Natural killer cell (primary cell): ENCODE results near the gene ACR. TPM values are rescaled to one million over a fixed set of nuclear protein-coding genes. Genes with fewer than 3 reads are reported as not detected.

Source experiments
- ATAC-seq, 3 donors: fragments of 150-1000 bp in 2 of 3; fragments of 200-7000 bp in 1 of 3; cut with Tn5 transposase; 1 replicate in 1 of 3; 2 replicates in 2 of 3; pipeline ENCODE4 v1.10.0; 2021; ENCODE audit warnings: mild to moderate bottlenecking in 2 of 3, moderate library complexity in 2 of 3
- DNase-seq, 2 donors: peaks; one replicate each; pipeline versions ENCODE4 v3.0.0 to v3.0.0-alpha.2; 2013 to 2021; ENCODE audit warnings: mixed read lengths in 1 of 2
- H3K27ac ChIP-seq: one replicate; pipeline ENCODE4 v1.5.1; 2013; ENCODE audit warnings: mild to moderate bottlenecking, low read length
- H3K27me3 ChIP-seq: one replicate; pipeline ENCODE4 v1.6.1; 2013; ENCODE audit warnings: low read length; ENCODE audit not compliant: control insufficient read depth, insufficient read depth
- H3K36me3 ChIP-seq: one replicate; pipeline ENCODE4 v1.6.1; 2013; ENCODE audit warnings: low read length; ENCODE audit not compliant: control insufficient read depth, insufficient read depth
- H3K4me1 ChIP-seq: one replicate; pipeline ENCODE4 v1.6.1; 2013; ENCODE audit warnings: low read length; ENCODE audit not compliant: control insufficient read depth, insufficient read depth
- H3K4me3 ChIP-seq: one replicate; pipeline ENCODE4 v1.5.1; 2013; ENCODE audit warnings: low read length
- H3K9me3 ChIP-seq: one replicate; pipeline ENCODE4 v1.6.1; 2013; ENCODE audit warnings: low read length; ENCODE audit not compliant: control insufficient read depth, insufficient read depth
- H3K27ac Mint-ChIP-seq, 2 donors: one replicate each; pipeline ENCODE4 v1.8.0; 2022; ENCODE audit warnings: mild to moderate bottlenecking in 2 of 2, mixed read lengths in 2 of 2, moderate library complexity in 1 of 2
- H3K27me3 Mint-ChIP-seq, 2 donors: one replicate each; pipeline ENCODE4 v1.8.0; 2022; ENCODE audit warnings: low read depth in 2 of 2, mixed read lengths in 2 of 2
- H3K36me3 Mint-ChIP-seq: one replicate; pipeline ENCODE4 v1.8.0; 2022; ENCODE audit warnings: mixed read lengths
- H3K4me1 Mint-ChIP-seq, 2 donors: one replicate each; pipeline ENCODE4 v1.8.0; 2022; ENCODE audit warnings: mixed read lengths in 2 of 2
- H3K4me3 Mint-ChIP-seq: one replicate; pipeline ENCODE4 v1.8.0; 2022; ENCODE audit warnings: mild to moderate bottlenecking, moderate library complexity, mixed read lengths
- H3K9me3 Mint-ChIP-seq, 2 donors: one replicate each; pipeline ENCODE4 v1.8.0; 2022; ENCODE audit warnings: mixed read lengths in 2 of 2
- WGBS: methylation state at CpG from one replicate; pipeline ENCODE4 v1.1.7; 2013; ENCODE audit warnings: missing lambda C conversion rate; ENCODE audit not compliant: insufficient coverage; 5-methylcytosine and 5-hydroxymethylcytosine counted together
- intact Hi-C: fragments of 100-400 bp; cut with micrococcal nuclease; formaldehyde crosslinking; loops from one replicate; pipeline ENCODE4 v1.14.2; 2022
- total RNA-seq, 4 donors: library from RNA; stranded (reverse); fragments of 120-200 nt in 1 of 4; gene quantifications; one replicate each; pipeline versions ENCODE4 v1.2.3 to v1.2.4, GENCODE V29; 2013 to 2022
- TF ChIP-seq, protein P1 (sequence below): fragments of 200-600 bp; IDR thresholded peaks from one replicate; pipeline ENCODE4 v1.8.0; 2022; ENCODE audit warnings: antibody characterized with exemption

Gene ACR
- total RNA-seq, 3 donors from 2014 or later (not counting 1 experiment from before 2014, with no cell fraction given), result not detected

DNA sequence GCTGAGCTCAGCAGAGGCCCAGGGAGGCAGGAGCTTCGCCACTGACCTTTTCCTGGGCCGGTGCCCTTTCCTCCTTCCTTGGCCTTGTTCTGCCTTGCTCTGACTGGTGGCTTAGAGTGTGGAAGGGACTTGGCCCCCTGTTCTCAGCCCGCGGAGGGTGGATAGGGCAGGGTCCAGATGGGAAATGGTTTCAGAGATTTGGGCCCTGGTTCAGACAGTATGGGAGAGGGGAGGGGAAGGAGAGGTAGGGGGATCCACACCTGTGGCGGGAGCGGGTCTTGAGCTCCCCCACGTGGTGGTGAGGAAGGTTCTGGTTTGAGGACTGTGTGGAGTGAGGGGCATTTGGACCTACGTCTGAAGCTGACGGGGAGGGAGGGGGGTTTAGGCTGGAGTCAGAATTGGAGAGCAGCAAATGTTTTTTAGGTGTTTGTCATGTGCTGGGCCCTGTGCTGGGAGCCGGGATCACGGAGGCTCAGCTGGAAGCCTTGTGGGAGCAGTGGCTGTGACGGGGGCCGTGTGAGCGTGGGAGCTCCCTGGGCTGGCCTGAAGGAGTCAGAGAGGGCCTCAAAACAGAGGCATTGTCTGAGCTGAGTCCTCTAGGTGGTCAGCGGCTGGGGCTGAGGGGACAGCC is 38.1 kb upstream of the ACR start:
- no peaks in the 10 kb centered on the region for H3K36me3 Mint-ChIP-seq
- no peaks in the 10 kb centered on the region for H3K36me3 ChIP-seq
- intact Hi-C loops, result no loop called here

DNA sequence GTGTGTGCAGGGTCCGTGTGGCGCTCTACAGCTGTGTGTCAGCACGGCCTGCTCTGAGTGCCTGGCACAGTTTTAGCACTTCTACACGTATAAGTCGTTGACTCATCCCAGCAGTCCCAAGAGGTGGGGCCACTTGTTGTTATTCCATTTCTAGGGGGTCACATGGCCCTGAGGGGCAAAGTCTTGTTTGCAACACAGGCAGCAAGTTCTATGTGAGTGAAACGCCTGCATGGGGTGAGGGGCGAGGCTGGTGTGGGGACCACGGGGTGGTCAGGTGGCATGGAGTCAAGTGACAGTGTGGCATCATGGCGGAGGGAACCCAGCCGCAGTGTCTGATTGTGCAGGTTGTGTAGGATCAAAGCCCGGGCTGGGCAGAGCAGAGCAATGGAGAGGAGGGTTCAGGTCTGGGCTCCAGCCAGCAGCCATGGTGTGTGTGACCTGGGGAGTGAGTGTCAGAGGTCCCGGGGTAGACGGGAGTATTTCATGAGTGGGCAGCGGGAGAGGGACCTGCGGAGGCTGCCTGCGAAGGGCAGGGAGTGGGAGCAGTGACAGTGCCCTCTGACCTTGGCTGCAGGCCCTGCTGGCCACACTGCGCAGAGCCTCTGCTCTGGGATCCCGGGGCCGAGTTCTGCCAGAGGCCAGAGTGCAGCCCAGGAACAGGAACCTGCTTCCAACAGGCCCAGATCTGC is 37.5 kb upstream of the ACR start:
- WGBS, result 85% methylated on average over 19 of the region's 19 CpGs
- Histone ChIP-seq H3K27ac (no peak overlapping the region), H3K4me1 (no peaks in the 10 kb centered on the region), H3K4me3 (no peak overlapping the region), H3K9me3 (no peaks in the 10 kb centered on the region), H3K27me3 (no peaks in the 10 kb centered on the region), H3K36me3 (no peaks in the 10 kb centered on the region)
- DNase-seq, result no peak
- Mint-ChIP-seq H3K27ac (no peak overlapping the region), H3K27me3 (no peaks in the 10 kb centered on the region), H3K36me3 (no peaks in the 10 kb centered on the region), H3K4me3 (no peak overlapping the region), H3K9me3 (no peaks in the 10 kb centered on the region), H3K4me1 (peaks cover 0 to 12% of the 10 kb centered on the region in 2 donors)
- intact Hi-C loops, result no loop called here
- TF ChIP-seq, protein P1, sequence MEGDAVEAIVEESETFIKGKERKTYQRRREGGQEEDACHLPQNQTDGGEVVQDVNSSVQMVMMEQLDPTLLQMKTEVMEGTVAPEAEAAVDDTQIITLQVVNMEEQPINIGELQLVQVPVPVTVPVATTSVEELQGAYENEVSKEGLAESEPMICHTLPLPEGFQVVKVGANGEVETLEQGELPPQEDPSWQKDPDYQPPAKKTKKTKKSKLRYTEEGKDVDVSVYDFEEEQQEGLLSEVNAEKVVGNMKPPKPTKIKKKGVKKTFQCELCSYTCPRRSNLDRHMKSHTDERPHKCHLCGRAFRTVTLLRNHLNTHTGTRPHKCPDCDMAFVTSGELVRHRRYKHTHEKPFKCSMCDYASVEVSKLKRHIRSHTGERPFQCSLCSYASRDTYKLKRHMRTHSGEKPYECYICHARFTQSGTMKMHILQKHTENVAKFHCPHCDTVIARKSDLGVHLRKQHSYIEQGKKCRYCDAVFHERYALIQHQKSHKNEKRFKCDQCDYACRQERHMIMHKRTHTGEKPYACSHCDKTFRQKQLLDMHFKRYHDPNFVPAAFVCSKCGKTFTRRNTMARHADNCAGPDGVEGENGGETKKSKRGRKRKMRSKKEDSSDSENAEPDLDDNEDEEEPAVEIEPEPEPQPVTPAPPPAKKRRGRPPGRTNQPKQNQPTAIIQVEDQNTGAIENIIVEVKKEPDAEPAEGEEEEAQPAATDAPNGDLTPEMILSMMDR, result no peak
- ATAC-seq, result no peak

More for the DNA sequence above, 38.1 kb upstream of the ACR start:
- TF ChIP-seq, protein P1, result no peak
- Histone ChIP-seq H3K27me3 (no peaks in the 10 kb centered on the region), H3K4me3 (no peak overlapping the region), H3K4me1 (no peaks in the 10 kb centered on the region), H3K27ac (no peak overlapping the region), H3K9me3 (no peaks in the 10 kb centered on the region)
- ATAC-seq, result no peak
- H3K9me3 Mint-ChIP-seq, result no peaks in the 10 kb centered on the region
- no peak overlapping the region for H3K4me3 Mint-ChIP-seq
- WGBS, result 86% methylated on average over 13 of the region's 15 CpGs
- no peak overlapping the region for H3K27ac Mint-ChIP-seq
- no peaks in the 10 kb centered on the region for H3K27me3 Mint-ChIP-seq
- no peak for DNase-seq
- peaks cover 0 to 12% of the 10 kb centered on the region in 2 donors for H3K4me1 Mint-ChIP-seq

DNA sequence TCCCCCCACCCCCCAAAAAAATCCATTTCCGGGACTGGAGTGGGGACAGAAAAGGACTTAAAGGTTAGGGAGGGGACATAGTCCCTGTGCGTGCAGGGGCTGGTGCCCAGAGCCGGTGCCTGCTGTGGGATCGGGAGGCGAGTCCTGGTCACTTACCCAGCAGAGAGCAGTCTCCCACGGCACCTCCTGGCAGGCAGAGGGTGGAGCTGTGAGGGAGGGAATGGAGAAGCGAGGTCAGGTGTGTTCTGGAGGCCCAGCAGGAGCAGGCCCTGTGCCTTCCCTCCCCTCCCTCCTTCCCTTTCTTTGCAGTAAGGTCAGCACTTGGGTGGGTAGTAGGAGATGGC is 37.0 kb upstream of the ACR start:
- Mint-ChIP-seq H3K4me3 (no peak overlapping the region), H3K27ac (no peak overlapping the region), H3K4me1 (peaks cover 0 to 12% of the 10 kb centered on the region in 2 donors), H3K9me3 (no peaks in the 10 kb centered on the region), H3K27me3 (no peaks in the 10 kb centered on the region), H3K36me3 (no peaks in the 10 kb centered on the region)
- no peak overlapping the region for H3K4me3 ChIP-seq
- 80% methylated on average over 6 of the region's 7 CpGs for WGBS
- TF ChIP-seq, protein P1, result no peak
- no peak overlapping the region for H3K27ac ChIP-seq
- DNase-seq (no peak), ATAC-seq (no peak)
- intact Hi-C loops, result no loop called here
- H3K9me3 ChIP-seq, result no peaks in the 10 kb centered on the region
- no peaks in the 10 kb centered on the region for H3K27me3 ChIP-seq
- H3K4me1 ChIP-seq, result no peaks in the 10 kb centered on the region
- H3K36me3 ChIP-seq, result no peaks in the 10 kb centered on the region
